SU-DHL-6 (cell line): ENCODE results near the gene UQCC3.
"Not testable (repeated sequence)": the region's sequence is repeated elsewhere in the genome, so short reads cannot be mapped to it uniquely, and the experiment has no call there.

ENCODE experiments used
- H2AFZ ChIP-seq: fragments of 200-600 bp; sonication (generic); 2 replicates; pipeline ENCODE4 v1.6.1; 2014; ENCODE audit warnings: low read depth, mild to moderate bottlenecking, moderate library complexity, mixed read lengths, antibody characterized with exemption, low read length; ENCODE audit not compliant: severe bottlenecking
- H3F3A ChIP-seq: fragments of 200-600 bp; shearing (Covaris generic); 2 replicates; pipeline ENCODE4 v1.6.0; 2016; ENCODE audit warnings: antibody characterized with exemption, mild to moderate bottlenecking; ENCODE audit not compliant: insufficient read depth
- H3K27ac ChIP-seq: fragments of 200-600 bp; sonication (generic); 2 replicates; pipeline ENCODE4 v1.5.1; 2016; ENCODE audit warnings: low read depth, mild to moderate bottlenecking, low read length, moderate library complexity, mixed read lengths
- H3K27me3 ChIP-seq: fragments of 200-600 bp; sonication (generic), shearing (Covaris generic); 2 replicates; pipeline ENCODE4 v1.6.0; 2014; ENCODE audit warnings: mild to moderate bottlenecking, low read length
- H3K36me3 ChIP-seq: fragments of 200-600 bp; sonication (generic); 2 replicates; pipeline ENCODE4 v1.6.1; 2014; ENCODE audit warnings: mild to moderate bottlenecking, low read length, mixed read lengths
- H3K4me2 ChIP-seq: fragments of 300-600, 200-600 bp; shearing (Covaris generic), sonication (generic); 2 replicates; pipeline ENCODE4 v1.6.0; 2014; ENCODE audit warnings: low read length, low read depth, mild to moderate bottlenecking; ENCODE audit not compliant: poor library complexity, severe bottlenecking
- H3K4me3 ChIP-seq: fragments of 200-600 bp; sonication (generic); 2 replicates; pipeline ENCODE4 v1.5.1; 2014; ENCODE audit warnings: antibody characterized with exemption, low read length, mild to moderate bottlenecking, mixed read lengths; ENCODE audit not compliant: insufficient read depth, poor library complexity, severe bottlenecking
- H3K79me2 ChIP-seq: fragments of 200-600 bp; sonication (generic); 2 replicates; pipeline ENCODE4 v1.6.1; 2014; ENCODE audit warnings: mild to moderate bottlenecking, low read length, moderate library complexity; ENCODE audit not compliant: insufficient read depth
- H3K9ac ChIP-seq: fragments of 200-600 bp; sonication (generic); 2 replicates; pipeline ENCODE4 v1.7.0; 2014; ENCODE audit warnings: mild to moderate bottlenecking, low read length
- H3K9me2 ChIP-seq: fragments of 200-600 bp; sonication (generic); replicated peaks from 2 replicates; pipeline ENCODE4 v1.6.1; 2014; ENCODE audit warnings: low read length; ENCODE audit not compliant: insufficient read depth
- H3K9me3 ChIP-seq: fragments of 200-600 bp; sonication (generic); 2 replicates; pipeline ENCODE4 v1.6.1; 2014; ENCODE audit warnings: low read length, mixed read lengths; ENCODE audit not compliant: insufficient read depth
- H4K20me1 ChIP-seq: fragments of 200-600 bp; sonication (generic); 2 replicates; pipeline ENCODE4 v1.6.1; 2014; ENCODE audit warnings: low read depth, mild to moderate bottlenecking, antibody characterized with exemption, low read length, moderate library complexity, mixed read lengths
- EZH2phosphoT487 ChIP-seq: fragments of 200-600 bp; sonication (generic), shearing (Covaris generic); conservative IDR thresholded peaks from 2 replicates; pipeline ENCODE4 v1.6.1; 2018; ENCODE audit warnings: mild to moderate bottlenecking, antibody characterized with exemption, low read length, moderate library complexity, mixed read lengths
- TF ChIP-seq, protein P1 (sequence below): fragments of 200-600 bp; sonication (generic); IDR thresholded peaks from one replicate; pipeline ENCODE4 v1.5.1; 2017; ENCODE audit warnings: antibody characterized with exemption, mild to moderate bottlenecking, low read length, moderate library complexity; ENCODE audit not compliant: insufficient read depth, poor library complexity, severe bottlenecking

The UQCC3 gene

DNA sequence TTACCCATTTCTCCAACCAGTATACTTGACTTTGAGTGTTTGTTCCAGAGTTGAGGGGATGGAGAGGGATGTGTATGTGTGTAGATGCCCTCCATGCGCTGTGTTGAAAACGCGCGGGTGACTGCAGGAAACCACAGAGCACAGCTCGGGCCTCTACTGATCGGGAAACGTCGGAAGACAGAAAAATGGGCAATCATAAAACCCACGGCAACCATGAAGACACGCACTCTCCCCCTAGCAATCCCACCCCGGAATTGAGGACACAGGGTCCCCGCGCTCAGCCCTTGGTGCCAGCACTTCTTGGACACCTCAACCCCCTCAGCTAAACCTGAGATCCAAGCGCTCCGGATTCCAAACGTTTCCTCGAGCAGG is 251 bp upstream of the UQCC3 start:
- Histone ChIP-seq H3K9ac (peak overlapping the region; percentile 81), H4K20me1 (no peaks in the 10 kb centered on the region), H3K4me2 (peak overlapping the region; percentile 91), H3K9me3 (no peaks in the 10 kb centered on the region), H3K27me3 (no peaks in the 10 kb centered on the region), H3K9me2 (no peaks in the 10 kb centered on the region), H3K36me3 (peaks cover 3% of the 10 kb centered on the region; the same call in 1 of the 2 replicates), H3K4me3 (peak overlapping the region; percentile 69), H2AFZ (peak overlapping the region; percentile 68), H3K79me2 (peaks cover 48% of the 10 kb centered on the region), H3K27ac (peak overlapping the region; percentile 79), H3F3A (peaks cover 55% of the 10 kb centered on the region)
- TF ChIP-seq, protein P1, sequence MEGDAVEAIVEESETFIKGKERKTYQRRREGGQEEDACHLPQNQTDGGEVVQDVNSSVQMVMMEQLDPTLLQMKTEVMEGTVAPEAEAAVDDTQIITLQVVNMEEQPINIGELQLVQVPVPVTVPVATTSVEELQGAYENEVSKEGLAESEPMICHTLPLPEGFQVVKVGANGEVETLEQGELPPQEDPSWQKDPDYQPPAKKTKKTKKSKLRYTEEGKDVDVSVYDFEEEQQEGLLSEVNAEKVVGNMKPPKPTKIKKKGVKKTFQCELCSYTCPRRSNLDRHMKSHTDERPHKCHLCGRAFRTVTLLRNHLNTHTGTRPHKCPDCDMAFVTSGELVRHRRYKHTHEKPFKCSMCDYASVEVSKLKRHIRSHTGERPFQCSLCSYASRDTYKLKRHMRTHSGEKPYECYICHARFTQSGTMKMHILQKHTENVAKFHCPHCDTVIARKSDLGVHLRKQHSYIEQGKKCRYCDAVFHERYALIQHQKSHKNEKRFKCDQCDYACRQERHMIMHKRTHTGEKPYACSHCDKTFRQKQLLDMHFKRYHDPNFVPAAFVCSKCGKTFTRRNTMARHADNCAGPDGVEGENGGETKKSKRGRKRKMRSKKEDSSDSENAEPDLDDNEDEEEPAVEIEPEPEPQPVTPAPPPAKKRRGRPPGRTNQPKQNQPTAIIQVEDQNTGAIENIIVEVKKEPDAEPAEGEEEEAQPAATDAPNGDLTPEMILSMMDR = no peak
- no peak for TF ChIP-seq EZH2phosphoT487

DNA sequence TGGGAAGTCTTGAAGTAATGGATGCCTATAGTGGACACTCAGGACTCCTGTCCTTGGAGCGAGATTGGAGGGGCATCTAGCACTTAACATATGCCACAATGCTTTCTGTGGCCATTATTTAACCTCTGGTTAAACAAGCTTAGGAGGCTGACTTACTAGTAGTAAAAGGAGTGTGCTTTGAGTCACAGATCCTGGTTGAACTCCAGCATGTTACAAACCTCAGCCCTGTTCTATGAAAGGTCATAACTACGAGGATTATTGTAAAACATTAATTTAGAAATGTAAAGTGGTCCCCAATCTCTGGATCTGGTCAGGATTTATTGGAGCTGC is 1.7 kb downstream of the UQCC3 start:
- H3F3A ChIP-seq = peaks cover 39% of the 10 kb centered on the region
- H3K9me3 ChIP-seq = no peaks in the 10 kb centered on the region
- no peak overlapping the region for H2AFZ ChIP-seq
- no peak overlapping the region for H3K4me3 ChIP-seq
- no peak for TF ChIP-seq EZH2phosphoT487
- TF ChIP-seq, protein P1 = no peak
- peaks cover 38% of the 10 kb centered on the region for H3K79me2 ChIP-seq
- H3K9ac ChIP-seq = peak overlapping the region; percentile 81
- H3K27me3 ChIP-seq = no peaks in the 10 kb centered on the region
- no peak overlapping the region; the same call in 1 of the 2 replicates for H3K27ac ChIP-seq
- no peaks in the 10 kb centered on the region for H4K20me1 ChIP-seq
- no peaks in the 10 kb centered on the region for H3K36me3 ChIP-seq
- peak overlapping the region; percentile 91 for H3K4me2 ChIP-seq
- no peaks in the 10 kb centered on the region for H3K9me2 ChIP-seq

DNA sequence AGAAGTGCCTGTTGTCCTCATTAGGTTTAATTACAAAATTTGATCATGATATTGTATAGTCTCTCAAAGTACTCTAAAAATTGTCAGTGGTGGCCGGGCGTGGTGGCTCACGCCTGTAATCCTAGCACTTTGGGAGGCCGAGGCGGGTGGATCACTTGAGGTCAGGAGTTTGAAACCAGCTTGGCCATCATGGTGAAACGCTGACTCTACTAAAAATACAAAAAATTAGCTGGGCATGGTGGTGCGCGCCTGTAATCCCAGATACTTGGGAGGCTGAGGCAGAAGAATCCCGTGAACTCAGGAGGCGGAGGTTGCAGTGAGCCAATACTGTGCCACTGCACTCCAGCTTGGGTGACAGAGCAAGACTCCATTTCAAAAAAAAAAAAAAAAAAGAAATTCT is 3.9 kb downstream of the UQCC3 start:
- not testable (repeated sequence) for H3K9ac ChIP-seq

GRCh38 chr11:62676698-62677097 is 5.2 kb downstream of the UQCC3 start:
- no peaks in the 10 kb centered on the region for H4K20me1 ChIP-seq
- H3K4me3 ChIP-seq = no peak overlapping the region
- H3K9me2 ChIP-seq = no peaks in the 10 kb centered on the region
- H3F3A ChIP-seq = peaks cover 26% of the 10 kb centered on the region
- TF ChIP-seq EZH2phosphoT487 = no peak
- TF ChIP-seq, protein P1 = no peak
- H3K4me2 ChIP-seq = no peak overlapping the region
- H3K79me2 ChIP-seq = peaks cover 33% of the 10 kb centered on the region; the same call in 1 of the 2 replicates
- no peaks in the 10 kb centered on the region for H3K36me3 ChIP-seq
- H3K9me3 ChIP-seq = no peaks in the 10 kb centered on the region
- H3K27me3 ChIP-seq = no peaks in the 10 kb centered on the region
- H3K9ac ChIP-seq = no peak overlapping the region
- no peak overlapping the region for H2AFZ ChIP-seq
- no peak overlapping the region for H3K27ac ChIP-seq

More for the DNA sequence above, 3.9 kb downstream of the UQCC3 start:
- H3K9me3 ChIP-seq, H3K9me2 ChIP-seq, H2AFZ ChIP-seq, H3K27me3 ChIP-seq, H4K20me1 ChIP-seq, H3K27ac ChIP-seq, H3K36me3 ChIP-seq, H3K4me2 ChIP-seq, H3K4me3 ChIP-seq: not testable (repeated sequence)
- H3K79me2 ChIP-seq = peaks cover 45% of the 10 kb centered on the region
- peaks cover 18% of the 10 kb centered on the region for H3F3A ChIP-seq
